HG02678 (cell line): ENCODE results near the gene ASPN.

ENCODE experiments used
- ATAC-seq: cut with Tn5 transposase; IDR thresholded peaks from one replicate; pipeline ENCODE4 v1.9.1; 2021; ENCODE audit warnings: mild to moderate bottlenecking, moderate library complexity; ENCODE audit not compliant: unreplicated experiment

Gene ASPN

DNA sequence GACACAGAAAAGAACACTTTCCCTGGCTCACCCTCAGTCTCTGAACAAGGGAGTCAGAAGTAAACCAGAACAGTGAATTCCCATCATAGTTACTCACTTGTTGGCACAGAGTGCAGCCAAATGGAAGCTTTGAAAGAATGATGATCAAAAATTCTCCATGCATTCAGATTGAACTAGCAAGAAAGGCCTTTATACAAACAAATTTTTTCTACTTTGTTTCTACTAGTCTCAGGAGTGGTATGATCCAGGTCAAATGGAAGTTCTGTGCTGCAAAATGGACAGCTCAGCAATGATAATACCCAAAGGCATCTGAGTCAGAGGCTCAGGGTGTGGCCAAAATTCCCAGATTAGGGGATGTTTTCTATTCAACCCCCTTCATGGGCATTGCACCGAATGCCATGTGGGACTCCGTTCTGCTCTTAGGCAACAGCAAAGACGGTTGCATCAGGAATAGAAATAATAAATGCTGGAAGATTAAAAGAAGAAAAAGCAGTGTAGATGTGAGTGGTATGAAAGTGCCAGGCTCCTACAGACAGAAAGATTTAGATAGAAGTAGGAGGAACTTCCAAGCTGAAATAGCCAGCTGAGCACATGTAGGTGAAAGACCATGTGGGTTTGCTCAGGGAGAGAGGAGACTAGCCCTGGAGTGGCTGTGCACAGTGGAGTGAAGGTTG, 24.0 kb upstream of the ASPN start:
- ATAC-seq = no peak

GRCh38 chr9:92504881-92505280, 22.6 kb upstream of the ASPN start:
- no peak for ATAC-seq

DNA sequence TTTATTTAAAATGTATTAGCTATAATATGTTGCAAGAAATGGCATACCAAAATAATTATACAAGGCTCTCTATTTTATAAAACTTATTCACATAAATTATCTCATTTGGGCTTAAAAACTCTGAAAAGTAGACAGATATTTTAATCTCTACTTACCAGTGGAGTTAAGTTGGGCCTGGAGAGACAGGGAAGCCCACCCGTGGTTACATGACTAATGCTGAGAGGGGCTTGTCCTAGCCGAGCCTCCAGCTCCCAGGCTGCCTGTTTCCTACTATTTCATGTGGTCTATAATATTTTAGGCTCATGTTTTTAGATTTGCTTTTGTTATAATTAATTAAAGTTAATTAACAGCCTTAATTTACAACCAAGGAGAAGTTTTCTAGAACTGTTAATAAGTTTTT, 20.9 kb upstream of the ASPN start:
- ATAC-seq = no peak

DNA sequence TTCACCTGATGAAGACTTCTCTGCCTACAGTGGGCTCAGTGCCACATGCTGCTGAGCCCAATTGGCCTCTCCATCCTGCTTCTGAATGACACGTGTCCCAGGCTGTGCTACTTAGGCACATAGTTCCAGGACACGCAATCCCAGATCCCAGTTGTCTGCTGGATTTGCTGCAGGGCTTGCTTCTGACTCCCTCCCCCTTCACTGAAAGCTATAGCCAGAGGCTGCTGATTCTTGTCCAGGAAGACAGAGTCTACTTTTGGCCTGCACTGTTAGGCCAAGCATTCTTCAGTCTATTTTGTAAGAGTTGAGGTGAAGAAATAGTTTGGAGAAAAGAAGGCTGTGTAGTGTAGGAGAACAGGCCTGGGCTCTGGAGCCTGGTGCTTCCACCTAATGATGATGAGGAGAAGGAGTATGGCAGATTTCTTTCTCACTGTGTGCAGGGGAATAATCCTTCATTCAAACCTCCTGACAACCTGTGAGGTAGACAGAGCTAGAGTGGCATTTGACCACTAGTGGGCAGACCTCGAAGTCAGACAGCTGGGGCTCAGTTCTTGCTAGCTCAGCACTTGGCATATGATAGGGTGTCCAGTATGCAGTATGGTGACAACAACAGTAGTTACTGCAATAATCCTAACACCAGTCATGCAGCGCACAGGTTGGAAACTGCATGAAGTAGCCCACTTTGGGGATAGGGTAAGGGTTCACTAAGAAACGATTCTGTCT, 19.5 kb upstream of the ASPN start:
- ATAC-seq = no peak

- ATAC-seq = no peak
Observed at GRCh38 chr9:92500725-92501124, 18.4 kb upstream of the ASPN start.

DNA sequence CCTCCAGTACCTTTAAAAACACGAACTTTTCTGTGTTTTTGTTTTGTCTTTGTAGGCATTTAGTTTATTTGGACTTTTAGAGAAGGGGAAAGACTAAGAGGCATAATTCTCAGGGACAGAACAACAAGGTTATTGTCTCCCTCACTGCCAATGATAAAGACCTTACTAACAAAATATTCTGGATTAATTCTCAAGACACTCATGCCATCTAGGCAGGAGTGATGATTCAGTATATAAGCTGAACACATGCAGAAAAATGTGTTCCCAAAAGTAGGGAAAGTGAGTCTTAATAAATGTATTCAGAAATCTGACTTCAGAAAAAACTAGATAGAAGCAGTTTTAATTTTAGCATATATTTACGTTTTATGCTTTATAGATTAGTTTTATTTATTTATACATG, 17.4 kb upstream of the ASPN start:
- ATAC-seq = no peak

DNA sequence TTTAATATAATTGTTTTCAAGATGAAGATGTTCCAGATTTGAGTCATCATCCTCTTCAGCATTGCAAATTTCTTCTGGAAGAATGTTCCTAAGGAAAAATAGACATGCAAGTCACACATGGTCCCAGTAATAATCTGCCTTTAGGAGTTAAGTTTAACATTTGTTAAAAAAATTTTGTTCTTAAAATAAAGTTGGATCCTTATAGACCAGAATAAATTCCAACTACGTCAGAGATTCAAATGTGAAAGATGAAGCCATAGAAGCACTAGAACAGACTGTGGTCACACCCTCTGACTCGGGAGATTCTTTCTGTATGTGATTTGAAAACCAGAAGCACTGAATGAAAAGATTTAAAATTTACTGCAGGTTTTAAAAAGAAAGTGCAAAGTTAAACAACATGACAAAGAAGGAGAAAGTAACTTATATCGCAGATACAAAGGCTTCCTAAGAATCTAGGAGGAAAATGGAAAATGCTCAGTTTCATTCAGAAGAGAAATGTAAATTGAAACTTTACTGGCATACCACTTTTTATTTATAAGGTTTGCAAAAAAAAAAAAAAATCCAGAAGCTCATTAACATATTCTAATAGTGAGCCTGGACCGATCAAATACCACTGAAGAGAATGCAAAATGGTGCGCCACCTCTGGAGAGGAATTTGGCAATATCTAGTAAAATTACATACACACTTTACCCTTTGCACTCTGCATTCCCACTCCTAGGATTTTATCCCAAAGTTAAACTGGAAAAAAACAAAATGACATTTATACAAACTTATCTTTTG, 14.3 kb upstream of the ASPN start:
- ATAC-seq = no peak

- no peak for ATAC-seq
Observed at GRCh38 chr9:92494856-92495255, 12.6 kb upstream of the ASPN start.

GRCh38 chr9:92493749-92494387, 11.6 kb upstream of the ASPN start:
- ATAC-seq = no peak

DNA sequence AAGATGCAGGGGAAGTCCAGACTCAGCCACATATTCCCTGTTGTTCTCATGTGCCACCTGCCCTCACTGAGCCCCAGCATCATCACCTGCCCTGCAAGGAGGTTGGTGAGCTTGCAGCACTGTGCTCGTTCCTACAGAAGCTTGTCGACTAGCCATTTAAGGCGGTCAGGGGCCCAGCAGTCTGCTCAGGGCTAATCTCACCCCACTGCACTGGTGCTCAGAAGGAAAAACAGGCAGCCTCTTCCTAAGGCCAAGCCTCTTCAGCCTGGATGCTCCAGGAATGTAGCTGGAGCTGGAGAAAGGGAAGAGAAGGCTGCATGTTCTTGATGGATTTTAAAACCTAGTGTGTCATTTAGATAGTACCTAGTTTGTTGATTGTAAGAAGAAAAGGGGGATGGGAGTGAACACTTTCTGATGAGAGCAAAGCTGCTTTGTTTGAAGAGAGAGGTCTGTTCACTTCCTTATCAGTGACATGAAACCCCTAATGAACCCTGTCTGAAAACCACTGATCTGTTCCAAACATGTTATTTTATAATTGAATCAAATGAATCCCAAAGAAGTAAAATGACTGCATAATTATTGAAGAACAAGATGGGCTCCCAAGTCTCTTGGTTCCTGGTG, 10.6 kb upstream of the ASPN start:
- no peak for ATAC-seq

DNA sequence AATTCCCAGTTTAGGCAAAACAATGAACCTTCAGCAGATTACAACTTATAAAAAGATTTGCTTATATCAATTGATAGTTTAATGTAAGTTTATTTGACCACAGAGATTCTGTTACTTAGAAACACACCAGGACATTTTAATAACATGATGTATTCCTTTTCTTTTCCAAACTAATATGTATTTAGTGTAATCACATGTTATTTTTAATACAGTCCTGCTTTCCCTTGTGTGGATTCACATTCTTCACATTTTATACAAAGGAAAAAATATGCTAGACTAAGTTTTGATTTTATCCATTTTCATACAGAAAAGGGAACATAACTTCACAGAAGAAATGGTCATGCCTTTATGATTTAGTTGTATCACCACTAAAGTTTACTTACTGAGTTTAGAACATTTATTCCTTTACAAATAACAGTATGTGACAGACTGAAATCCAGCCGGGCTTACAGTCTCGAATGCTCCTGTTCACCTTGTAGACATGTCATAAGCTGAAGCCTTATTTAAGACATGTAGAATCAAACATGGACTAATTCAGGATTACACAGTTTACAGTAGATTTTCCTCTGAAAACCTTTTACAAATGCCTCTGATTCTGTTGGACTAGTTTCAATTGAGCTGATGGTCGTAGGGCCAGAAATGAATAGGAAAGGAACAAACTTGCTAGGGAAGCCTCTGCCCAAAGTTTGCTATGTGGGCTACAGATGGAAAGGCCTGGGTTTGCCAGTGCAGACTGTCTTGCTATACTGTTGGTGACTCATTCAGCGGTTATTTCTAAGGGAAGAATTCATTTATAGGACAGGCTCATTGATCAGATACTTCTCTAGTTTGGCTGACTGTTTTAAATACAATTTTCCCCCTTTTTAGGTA, 6.6 kb upstream of the ASPN start:
- ATAC-seq = no peak

GRCh38 chr9:92486371-92486770, 4.1 kb upstream of the ASPN start:
- no peak for ATAC-seq

DNA sequence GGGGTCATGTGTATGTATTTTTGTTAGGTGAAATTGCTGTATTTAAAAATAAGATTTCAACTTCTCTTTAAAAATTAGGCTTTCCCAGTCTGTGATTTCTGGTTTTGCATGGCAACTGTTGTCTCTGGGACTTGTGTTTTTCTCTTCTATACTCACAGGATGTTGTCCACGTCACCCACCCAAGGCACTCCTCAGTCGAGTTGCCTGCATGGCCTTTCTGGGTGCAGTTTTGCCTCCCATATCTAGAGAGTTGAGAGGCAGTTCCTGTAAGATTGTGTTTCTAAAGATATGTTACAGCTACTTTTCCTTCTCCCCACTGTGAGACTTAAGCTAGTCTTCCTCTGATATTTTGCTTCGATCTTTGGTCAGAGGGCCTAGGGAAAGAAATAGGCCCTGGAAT, 2.3 kb upstream of the ASPN start:
- ATAC-seq = no peak

DNA sequence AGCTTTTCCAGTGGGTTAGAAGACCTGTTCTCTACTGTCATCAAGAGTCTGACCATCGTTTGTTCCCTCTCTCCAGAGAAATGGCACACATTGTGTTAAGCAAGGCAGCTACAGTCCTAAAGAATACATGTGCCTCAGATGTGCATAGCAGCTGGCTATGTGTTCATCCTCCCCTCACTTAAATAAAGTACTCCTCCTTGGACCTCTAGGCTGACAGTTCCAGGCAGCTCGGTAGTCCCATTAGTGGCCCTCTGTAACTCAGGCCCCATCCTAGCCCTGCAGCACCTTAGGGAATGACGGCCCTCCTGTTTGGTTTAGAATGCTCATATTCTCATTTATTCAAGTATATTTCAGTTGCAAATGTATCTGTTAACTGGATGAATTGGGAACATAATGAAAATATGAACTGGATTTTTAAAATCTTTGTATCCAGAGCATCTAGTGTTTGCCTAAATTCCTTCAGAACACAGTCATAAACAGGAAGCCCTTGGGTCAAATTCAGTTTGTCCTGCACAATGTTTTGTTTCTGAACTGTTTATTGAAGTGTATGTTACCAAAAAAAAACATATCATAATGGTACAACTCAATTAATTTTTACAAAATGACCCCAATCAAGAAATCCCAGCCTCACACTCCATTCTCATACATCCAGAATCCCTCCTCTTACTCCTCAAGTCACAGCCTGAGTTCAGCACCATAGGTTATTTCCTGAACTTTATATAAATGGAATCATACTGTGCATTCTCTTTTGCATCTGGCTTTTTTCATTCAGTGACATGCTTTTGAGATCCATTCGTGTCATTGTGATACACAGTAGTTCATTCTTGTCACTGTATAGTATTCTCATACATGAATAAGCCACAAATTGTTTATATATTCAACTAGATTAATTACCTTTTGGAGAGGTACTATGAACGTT, 1.6 kb upstream of the ASPN start:
- ATAC-seq = no peak

GRCh38 chr9:92482805-92483204, 499 bp upstream of the ASPN start:
- no peak for ATAC-seq

DNA sequence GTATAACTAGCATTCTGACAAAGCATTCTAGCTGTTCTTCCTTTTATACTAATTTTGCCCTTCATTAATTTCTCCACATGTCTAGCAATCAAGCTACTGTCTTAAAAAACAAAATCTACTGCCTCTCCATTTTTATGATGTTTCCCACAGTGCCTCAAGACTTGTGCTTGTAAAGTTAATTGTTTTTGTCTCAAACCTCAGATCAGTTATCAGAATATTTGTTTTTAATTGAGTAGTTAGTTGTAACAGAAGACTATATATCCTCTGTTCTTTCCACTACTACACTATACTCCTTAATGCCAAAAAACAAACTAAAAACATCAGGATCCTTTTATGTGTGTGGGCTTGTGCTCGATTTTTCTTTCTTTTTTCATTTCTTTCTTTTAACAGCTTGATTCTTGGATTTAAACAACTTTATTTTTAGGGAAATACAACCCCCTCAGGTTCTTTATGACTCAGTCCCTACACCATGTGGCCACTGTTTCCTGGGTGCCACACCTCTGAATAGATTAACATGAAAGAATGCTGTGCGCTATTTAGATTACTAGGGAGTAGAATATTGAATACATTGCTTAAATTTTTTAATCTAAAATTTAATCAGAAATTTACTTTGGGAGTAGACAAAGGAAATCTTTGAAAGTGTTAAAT, 1.2 kb downstream of the ASPN start:
- no peak for ATAC-seq

- ATAC-seq = no peak
Observed at GRCh38 chr9:92480291-92480771, 2.0 kb downstream of the ASPN start.

- ATAC-seq = no peak
Observed at GRCh38 chr9:92479346-92479745, 3.0 kb downstream of the ASPN start.
